ENCODE results near the gene TRABD2A. TPM values are rescaled to one million over a fixed set of nuclear protein-coding genes. Genes with fewer than 3 reads are reported as not detected.
"Not testable (repeated sequence)": the region's sequence is repeated elsewhere in the genome, so short reads cannot be mapped to it uniquely, and the experiment has no call there.

TRABD2A gene
- polyA plus RNA-seq, 3 donors, result 0.30 to 0.51 (median 0.46) TPM

DNA sequence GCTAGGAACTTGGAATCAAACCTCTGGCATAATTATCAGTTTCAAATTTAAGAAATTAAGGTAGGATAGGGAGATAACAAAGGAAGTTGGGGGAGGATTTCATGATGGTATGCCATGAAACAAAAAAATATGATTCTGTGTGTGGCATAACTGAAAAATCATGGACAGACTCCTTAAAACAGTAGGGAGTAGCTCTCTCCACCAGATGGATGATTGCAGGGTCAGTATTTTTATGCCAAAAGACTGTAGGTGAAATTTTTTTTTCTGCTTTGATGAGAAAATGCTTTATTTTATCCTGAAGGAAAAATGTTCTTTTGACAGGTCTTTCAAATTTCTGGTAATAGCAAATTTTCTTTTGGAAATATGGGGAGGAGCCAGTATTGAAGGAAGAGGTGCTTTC is 94.3 kb downstream of the TRABD2A start:
- no peak for DNase-seq (ENCODE audit: low read depth in 3 of 3, low spot score in 2 of 3)

DNA sequence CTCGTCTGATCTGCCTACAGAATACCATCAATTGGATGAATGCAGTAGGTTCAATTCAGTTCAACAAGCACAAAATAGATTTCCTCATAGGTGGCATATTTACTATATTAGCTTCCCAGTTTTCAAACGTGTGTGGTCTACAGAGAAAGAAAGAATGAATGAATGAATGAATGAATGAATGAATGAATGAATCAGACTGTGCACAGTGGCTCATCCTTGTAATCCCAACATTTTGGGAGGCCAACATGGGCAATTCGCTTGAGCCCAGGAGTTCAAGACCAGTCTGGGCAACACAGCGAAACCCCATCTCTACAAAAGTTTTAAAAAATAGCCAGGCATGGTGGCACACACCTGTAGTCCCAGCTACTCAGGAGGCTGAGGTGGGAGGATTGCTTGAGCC is 94.9 kb downstream of the TRABD2A start:
- no peak for DNase-seq (ENCODE audit: low read depth in 3 of 3, low spot score in 2 of 3)

DNA sequence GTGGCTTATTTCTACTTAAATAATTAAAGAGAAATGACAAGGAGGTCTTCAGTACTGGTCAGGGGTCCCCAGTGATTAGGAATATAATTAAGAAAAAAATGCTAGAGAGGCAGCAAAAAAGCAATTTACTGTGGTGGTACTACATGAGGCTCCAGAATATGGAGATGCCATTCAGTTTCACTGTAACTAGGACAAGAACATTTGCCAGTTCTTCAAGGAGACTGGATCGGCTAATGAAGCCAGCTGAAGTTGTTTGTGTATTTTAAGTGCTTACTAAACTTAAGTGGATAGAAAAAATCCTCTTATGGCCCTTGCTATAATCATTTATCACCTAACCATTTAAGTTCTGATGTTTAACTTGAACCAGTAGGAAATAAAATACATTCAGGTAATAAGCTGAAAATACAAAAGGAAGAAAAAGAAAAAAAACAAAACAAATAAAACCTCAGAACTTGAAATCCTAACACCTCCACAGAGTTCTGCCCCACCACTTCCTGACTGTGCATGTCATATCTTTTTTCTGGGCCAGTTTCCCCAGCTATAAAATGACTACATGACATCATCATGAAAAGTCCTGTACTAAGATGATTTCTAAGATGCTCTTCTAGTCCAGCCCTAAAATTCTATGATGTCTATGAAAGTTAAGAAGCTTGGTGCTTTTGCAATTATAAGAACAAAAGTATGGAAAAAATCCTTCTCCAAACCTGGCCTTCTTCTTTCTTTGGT is 98.0 kb downstream of the TRABD2A start:
- DNase-seq (ENCODE audit: low read depth in 3 of 3, low spot score in 2 of 3), result no peak

DNA sequence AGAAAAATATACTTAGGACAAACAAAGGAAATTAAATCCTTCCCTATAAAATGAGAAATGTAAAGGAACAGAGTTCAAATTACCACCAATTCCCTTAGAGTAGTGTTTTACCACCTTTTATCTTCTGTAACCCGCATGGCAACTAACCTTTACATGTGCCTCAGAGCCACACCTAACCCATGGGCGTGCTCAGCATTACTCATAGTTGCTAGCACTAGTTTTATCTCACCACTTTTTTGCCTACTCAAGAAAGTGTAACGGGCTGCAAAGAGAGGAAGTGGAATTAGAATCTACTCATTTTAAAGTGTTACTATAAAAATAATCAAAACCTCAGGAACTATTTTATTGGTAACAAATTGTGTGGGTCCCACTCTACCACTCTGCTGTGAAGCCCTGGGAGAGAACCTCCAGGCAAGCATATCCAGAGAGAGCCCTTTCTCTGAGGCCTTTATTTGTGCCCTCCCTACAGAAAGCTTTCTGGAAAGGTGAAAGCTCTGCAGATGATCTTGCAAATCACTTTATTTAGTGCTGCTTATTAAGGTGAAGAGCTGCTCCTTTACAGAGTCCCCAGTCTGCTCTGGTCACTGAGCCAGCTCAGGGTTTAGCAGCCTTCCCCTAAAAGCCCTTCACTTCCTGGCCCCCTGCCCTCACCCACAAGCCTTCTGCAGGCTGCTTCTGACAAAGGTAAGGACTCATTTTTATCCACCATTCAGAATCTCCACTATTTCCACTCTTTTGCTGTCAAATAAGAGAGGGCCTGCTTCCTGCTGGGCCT is 98.8 kb downstream of the TRABD2A start:
- no peak for DNase-seq (ENCODE audit: low read depth in 3 of 3, low spot score in 2 of 3)

DNA sequence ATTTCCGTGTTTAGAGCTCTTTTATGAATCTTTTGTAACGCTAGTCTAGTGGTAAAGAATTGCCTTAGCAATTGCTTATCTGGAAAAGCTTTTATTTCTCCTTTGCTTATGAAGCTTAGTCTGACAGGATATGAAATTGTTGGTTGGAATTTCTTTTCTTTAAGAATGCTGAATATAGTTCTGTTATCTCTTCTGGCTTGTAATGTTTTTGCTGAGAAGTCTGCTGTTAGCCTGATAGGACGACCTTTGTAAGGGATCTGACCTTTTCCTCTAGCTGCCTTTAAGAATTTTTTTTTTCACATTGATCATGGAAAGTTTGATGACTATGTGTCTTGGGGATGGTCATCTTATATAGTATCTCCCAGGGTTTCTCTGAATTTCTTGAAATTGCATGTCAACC is 101.1 kb downstream of the TRABD2A start:
- DNase-seq (ENCODE audit: low read depth in 3 of 3, low spot score in 2 of 3), result no peak

DNA sequence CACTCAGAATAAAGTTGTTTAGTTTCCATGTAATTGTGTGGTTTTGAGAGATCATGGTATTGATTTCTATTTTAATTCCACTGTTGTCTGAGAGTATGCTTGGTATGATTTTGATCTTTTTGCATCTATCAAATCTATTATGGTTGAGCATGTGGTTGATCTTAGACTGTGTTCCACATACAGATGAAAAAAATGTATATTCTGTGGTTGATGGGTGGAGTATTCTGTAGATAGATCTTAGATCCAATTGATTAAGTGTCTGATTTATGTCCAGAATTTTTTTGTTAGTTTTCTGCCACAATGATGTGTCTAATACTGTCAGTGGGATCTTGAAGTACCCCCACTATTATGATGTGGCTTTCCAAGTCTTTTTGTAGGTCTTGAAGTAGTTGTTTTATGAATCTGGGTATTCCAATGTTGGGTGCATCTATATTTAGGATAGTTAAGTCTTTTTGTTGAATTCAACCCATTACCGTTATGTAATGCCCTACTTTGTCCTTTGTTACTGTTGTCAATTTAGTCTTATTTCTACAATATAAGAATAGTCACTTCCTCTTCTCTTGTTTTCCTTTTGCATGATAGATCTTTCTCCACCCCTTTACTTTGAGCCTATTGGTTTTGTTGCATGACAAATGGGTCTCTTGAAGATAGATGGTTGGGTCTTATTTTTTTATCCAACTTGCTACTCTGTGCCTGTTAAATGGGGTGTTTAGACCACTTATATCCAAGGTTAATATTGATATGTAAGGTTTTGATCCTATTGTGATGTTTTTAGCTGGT is 101.8 kb downstream of the TRABD2A start:
- no peak for DNase-seq (ENCODE audit: low read depth in 3 of 3, low spot score in 2 of 3)

DNA sequence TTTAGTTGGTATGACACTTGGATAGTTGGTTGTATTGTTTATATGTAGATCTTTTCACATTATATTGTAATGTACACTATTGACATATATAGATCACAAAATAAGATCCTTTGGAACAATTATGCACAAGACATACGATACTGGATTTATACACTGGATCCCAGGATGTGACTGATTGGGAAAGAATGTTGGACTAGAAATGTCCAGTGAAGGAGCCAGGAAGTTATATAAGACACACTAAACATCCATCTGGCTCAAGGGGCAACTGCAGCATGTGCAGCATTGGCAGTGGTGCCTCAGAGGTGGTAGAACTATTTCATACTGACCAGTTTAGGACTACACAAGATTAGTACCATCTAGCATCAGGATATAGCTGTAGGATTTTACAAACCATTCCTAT is 104.9 kb downstream of the TRABD2A start:
- no peak for DNase-seq (ENCODE audit: low read depth in 3 of 3, low spot score in 2 of 3)

DNA sequence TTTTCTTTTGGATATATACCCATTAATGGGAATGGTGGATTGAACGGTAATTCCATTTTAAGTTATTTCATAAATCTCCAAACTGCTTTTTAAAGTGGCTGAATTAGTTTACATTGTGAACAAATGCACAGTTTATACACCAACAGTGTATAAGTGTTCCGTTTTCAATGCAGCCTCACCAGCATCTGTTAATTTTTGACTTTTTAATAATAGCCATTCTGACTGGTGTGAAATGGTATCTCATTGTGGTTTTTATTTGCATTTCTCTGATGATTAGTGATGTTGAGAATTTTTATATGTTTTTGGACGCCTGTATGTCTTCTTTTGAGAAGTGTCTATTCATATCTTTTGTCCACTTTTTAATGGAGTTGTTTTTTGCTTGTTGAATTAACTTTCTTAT is 107.3 kb downstream of the TRABD2A start:
- DNase-seq (ENCODE audit: low read depth in 3 of 3, low spot score in 2 of 3), result not testable (repeated sequence)

Other genes with a start within 250 kb of the TRABD2A start
- gene TMSB10, start 24.6 kb upstream of the TRABD2A start, polyA plus RNA-seq (ENCODE audit: insufficient read length in 3 of 3), result 1,000 to 10,000 TPM; 1,665 to 1,772 (median 1,732) TPM
- 10 to 100 TPM; 58.9 to 62.8 (median 62.4) TPM for gene KCMF1, start 90.1 kb upstream of the TRABD2A start, polyA plus RNA-seq (ENCODE audit: insufficient read length in 3 of 3)